Stomach (tissue), 4 donors: ENCODE results near the gene GPR151.

Experiments
- EP300 ChIP-seq: sonication (generic); formaldehyde crosslinking; IDR thresholded peaks from one replicate; pipeline ENCODE4 v1.6.1; 2017; ENCODE audit warnings: antibody characterized with exemption
- POLR2AphosphoS5 ChIP-seq, 3 donors: sonication (generic); formaldehyde crosslinking; IDR thresholded peaks; one replicate each; pipeline ENCODE4 v1.6.1; 2016; ENCODE audit warnings: antibody characterized with exemption in 3 of 3
- TF ChIP-seq, protein P1 (sequence below), 7 experiments: fragments of 450-650 bp in 4 of 7; fragments of 200-600 bp in 3 of 7; sonication (generic) in 3 of 7; IDR thresholded peaks; one replicate each; pipeline ENCODE4 v1.5.1; 2016 to 2019; ENCODE audit warnings: antibody characterized with exemption in 7 of 7, control low read depth in 2 of 7, mild to moderate bottlenecking in 1 of 7

GRCh38 chr5:146548781-146549449, 32.9 kb upstream of the GPR151 start:
- TF ChIP-seq, protein P1, sequence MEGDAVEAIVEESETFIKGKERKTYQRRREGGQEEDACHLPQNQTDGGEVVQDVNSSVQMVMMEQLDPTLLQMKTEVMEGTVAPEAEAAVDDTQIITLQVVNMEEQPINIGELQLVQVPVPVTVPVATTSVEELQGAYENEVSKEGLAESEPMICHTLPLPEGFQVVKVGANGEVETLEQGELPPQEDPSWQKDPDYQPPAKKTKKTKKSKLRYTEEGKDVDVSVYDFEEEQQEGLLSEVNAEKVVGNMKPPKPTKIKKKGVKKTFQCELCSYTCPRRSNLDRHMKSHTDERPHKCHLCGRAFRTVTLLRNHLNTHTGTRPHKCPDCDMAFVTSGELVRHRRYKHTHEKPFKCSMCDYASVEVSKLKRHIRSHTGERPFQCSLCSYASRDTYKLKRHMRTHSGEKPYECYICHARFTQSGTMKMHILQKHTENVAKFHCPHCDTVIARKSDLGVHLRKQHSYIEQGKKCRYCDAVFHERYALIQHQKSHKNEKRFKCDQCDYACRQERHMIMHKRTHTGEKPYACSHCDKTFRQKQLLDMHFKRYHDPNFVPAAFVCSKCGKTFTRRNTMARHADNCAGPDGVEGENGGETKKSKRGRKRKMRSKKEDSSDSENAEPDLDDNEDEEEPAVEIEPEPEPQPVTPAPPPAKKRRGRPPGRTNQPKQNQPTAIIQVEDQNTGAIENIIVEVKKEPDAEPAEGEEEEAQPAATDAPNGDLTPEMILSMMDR (IDR thresholded peaks at IDR 0.05) = no peak
- TF ChIP-seq POLR2AphosphoS5 (IDR thresholded peaks at IDR 0.05) (no peak), EP300 (no peak)
